ENCODE measurements around the gene PIM3. TPM values are rescaled to one million over a fixed set of nuclear protein-coding genes. Genes with fewer than 3 reads are reported as not detected.

The PIM3 gene
- total RNA-seq, 1 donor from 2014 or later, result 18.6 TPM

DNA sequence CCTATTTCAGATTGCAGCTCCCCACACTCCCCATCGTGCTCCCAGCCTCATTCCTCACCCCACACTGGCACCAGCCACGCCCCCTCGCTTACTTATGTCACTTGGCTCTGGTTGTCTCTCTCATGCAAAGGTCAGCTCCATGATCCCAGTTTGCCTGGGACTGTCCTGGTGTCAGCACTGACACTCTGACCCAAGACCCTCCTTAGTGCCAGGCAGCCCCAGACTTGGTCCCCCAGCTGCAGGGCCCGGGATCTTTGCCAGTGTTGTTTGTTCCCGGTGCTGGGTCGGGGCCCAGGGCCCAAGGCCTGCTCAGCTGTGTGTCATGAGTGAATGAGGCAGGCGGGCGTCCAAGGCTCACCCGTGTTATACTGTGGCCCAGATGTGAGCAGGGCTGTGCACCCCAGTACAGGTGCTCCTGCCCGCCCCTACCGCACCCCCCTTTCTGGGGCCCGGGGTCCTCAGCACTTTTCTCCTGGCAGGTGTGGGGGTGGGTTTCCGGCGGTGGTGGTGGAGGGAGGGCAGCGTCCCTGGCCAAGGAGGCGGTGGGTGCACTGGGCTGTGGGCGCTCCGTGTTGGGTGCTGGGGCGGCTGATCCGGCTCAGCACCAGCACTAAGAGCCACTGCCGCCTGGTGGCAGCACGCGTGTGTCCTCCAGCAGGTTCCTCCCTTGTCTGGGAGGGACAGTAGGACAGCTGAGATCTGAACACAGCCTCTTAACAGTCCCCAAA is 32.5 kb downstream of the PIM3 start:
- H3K9me3 Mint-ChIP-seq (ENCODE audit: unreplicated experiment), result peaks cover 11% of the 10 kb centered on the region
- peak; percentile 80 for DNase-seq (ENCODE audit: extremely low spot score, unreplicated experiment)
- TF ChIP-seq, protein P1, sequence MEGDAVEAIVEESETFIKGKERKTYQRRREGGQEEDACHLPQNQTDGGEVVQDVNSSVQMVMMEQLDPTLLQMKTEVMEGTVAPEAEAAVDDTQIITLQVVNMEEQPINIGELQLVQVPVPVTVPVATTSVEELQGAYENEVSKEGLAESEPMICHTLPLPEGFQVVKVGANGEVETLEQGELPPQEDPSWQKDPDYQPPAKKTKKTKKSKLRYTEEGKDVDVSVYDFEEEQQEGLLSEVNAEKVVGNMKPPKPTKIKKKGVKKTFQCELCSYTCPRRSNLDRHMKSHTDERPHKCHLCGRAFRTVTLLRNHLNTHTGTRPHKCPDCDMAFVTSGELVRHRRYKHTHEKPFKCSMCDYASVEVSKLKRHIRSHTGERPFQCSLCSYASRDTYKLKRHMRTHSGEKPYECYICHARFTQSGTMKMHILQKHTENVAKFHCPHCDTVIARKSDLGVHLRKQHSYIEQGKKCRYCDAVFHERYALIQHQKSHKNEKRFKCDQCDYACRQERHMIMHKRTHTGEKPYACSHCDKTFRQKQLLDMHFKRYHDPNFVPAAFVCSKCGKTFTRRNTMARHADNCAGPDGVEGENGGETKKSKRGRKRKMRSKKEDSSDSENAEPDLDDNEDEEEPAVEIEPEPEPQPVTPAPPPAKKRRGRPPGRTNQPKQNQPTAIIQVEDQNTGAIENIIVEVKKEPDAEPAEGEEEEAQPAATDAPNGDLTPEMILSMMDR (IDR thresholded peaks at IDR 0.05), result peak; percentile 63

DNA sequence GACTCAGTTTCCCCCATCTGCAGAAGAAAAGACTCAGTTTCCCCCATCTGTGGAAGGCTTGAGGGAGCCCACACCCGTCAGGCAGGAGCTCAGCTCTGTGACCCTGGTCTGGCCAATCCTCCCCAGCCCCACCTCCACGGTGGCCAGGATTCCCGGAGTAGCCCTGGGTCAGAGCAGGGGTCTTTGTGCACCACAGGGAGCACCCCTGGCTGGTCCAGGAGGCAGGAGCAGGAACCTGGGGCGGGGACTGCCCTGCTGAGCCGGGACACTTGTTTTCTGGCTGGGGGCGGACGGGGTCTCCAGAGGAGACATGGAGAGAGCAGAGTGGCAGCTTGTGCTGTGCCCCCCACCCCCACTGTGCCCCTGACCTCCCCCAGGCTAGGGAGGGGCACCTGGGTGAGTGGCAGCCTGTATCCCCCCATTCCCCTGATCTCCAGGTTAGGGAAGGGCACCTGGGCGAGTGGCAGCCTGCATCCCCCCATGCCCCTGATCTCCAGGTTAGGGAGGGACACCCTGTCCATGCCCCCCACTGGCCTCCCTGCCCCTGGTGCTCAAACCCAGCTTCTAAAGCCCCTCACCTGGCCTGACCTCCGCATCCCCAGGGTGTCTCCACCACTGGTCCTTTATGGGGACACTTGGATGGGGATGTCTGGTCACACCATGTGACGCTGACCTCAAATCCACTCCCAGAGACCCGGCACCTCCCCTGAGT is 33.2 kb downstream of the PIM3 start:
- DNase-seq (ENCODE audit: extremely low spot score, unreplicated experiment), result peak; percentile 80
- peaks cover 2% of the 10 kb centered on the region for H3K27me3 Mint-ChIP-seq (ENCODE audit: unreplicated experiment)
- H3K4me1 Mint-ChIP-seq (ENCODE audit: unreplicated experiment), result no peaks in the 10 kb centered on the region
- no peak overlapping the region for H3K27ac Mint-ChIP-seq (ENCODE audit: unreplicated experiment)
- H3K4me3 Mint-ChIP-seq (ENCODE audit: unreplicated experiment), result no peak overlapping the region
- H3K9me3 Mint-ChIP-seq (ENCODE audit: unreplicated experiment), result peaks cover 11% of the 10 kb centered on the region
- no peaks in the 10 kb centered on the region for H3K36me3 Mint-ChIP-seq (ENCODE audit: unreplicated experiment)
- TF ChIP-seq, protein P1 (IDR thresholded peaks at IDR 0.05), result no peak

More for the DNA sequence above, 32.5 kb downstream of the PIM3 start:
- H3K4me3 Mint-ChIP-seq (ENCODE audit: unreplicated experiment), result no peak overlapping the region
- no peaks in the 10 kb centered on the region for H3K4me1 Mint-ChIP-seq (ENCODE audit: unreplicated experiment)
- no peak overlapping the region for H3K27ac Mint-ChIP-seq (ENCODE audit: unreplicated experiment)
- H3K36me3 Mint-ChIP-seq (ENCODE audit: unreplicated experiment), result no peaks in the 10 kb centered on the region
- H3K27me3 Mint-ChIP-seq (ENCODE audit: unreplicated experiment), result peaks cover 2% of the 10 kb centered on the region

DNA sequence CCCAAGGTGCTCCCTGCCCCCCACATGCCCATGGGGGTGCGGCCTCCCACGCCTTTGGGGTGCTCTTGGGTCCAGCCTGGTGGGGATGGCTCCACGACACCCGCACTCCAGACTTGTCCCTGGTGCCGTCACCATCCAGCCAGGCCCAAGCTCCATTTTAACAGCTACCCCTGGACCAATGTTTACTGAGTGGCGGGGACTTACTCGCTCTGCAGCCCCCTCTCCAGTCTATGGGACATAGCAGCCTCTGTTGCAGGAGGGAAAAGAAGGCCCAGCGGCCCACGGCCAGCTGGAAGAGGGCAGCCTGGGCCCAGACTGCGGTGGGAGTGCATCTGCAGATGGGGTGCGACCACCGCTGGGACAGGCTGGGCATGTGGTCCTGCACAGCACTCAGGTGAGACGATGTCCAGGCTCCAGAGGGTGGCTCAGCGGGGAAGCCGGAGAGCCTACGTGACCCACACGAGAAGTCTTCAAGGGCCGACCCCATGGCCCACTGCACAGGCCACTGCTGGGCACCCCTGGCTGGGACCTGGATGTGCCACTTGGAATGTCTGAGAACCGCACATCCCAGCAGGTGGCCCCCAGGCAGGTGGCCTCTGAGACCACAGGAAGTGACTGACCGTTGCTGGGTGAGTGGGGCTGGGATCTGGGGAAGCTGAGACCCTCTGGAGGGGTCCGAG is 33.9 kb downstream of the PIM3 start:
- DNase-seq (ENCODE audit: extremely low spot score, unreplicated experiment), result peak; percentile 81
- Mint-ChIP-seq H3K9me3 (ENCODE audit: unreplicated experiment) (peaks cover 11% of the 10 kb centered on the region), H3K4me1 (ENCODE audit: unreplicated experiment) (peaks cover 2% of the 10 kb centered on the region), H3K4me3 (ENCODE audit: unreplicated experiment) (no peak overlapping the region), H3K27ac (ENCODE audit: unreplicated experiment) (no peak overlapping the region), H3K36me3 (ENCODE audit: unreplicated experiment) (no peaks in the 10 kb centered on the region), H3K27me3 (ENCODE audit: unreplicated experiment) (peaks cover 2% of the 10 kb centered on the region)
- TF ChIP-seq, protein P1 (IDR thresholded peaks at IDR 0.05), result no peak

DNA sequence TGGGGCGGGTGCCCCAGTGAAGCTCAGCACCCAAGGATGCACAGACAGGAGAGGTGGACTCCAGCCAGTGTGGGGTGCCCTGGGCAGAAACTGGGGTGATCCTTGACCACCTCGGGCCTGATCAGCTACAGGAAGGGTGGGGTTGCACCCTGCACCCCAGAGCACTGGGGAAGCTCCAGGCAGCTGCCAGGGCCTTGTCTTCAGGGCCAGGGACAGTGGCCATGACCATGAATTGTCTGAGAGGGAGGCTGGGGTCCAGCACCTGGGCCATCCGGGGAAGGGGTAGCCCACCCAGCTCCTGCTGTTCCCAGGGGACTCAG is 34.4 kb downstream of the PIM3 start:
- H3K9me3 Mint-ChIP-seq (ENCODE audit: unreplicated experiment), result peaks cover 11% of the 10 kb centered on the region
- DNase-seq (ENCODE audit: extremely low spot score, unreplicated experiment), result no peak
- peaks cover 2% of the 10 kb centered on the region for H3K4me1 Mint-ChIP-seq (ENCODE audit: unreplicated experiment)
- H3K4me3 Mint-ChIP-seq (ENCODE audit: unreplicated experiment), result no peak overlapping the region
- peaks cover 2% of the 10 kb centered on the region for H3K27me3 Mint-ChIP-seq (ENCODE audit: unreplicated experiment)
- H3K27ac Mint-ChIP-seq (ENCODE audit: unreplicated experiment), result no peak overlapping the region
- H3K36me3 Mint-ChIP-seq (ENCODE audit: unreplicated experiment), result no peaks in the 10 kb centered on the region
- TF ChIP-seq, protein P1 (IDR thresholded peaks at IDR 0.05), result no peak
